GM19395 (cell line): ENCODE measurements around the gene CLIC3.

Source experiments
- ATAC-seq: cut with Tn5 transposase; IDR thresholded peaks from one replicate; pipeline ENCODE4 v1.9.1; 2021; ENCODE audit warnings: mild to moderate bottlenecking, moderate library complexity; ENCODE audit not compliant: unreplicated experiment

CLIC3 gene

GRCh38 chr9:136969774-136970173 is 26.6 kb downstream of the CLIC3 start:
- ATAC-seq = no peak

DNA sequence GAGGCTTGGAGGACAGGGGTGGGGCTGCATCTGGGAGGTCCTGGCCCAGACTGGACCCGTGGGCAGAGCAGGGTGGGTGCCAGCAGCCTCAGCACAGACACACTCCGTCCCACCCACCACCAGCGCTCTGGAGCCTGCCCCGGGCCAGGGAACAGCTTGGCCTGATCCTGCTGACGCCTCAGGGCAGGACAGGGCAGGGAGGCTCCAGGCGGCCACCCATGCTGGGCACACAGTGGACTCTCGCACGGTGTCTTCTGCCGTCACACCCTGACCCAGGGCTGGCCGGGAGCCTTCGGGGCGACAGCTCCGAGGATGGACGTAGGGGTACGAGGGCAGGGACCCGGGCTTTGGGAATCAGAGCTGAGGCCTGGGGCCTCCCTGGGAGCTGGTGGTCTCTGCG is 27.2 kb downstream of the CLIC3 start:
- no peak for ATAC-seq

- ATAC-seq = no peak
Observed at GRCh38 chr9:136968333-136969127, 27.8 kb downstream of the CLIC3 start.

DNA sequence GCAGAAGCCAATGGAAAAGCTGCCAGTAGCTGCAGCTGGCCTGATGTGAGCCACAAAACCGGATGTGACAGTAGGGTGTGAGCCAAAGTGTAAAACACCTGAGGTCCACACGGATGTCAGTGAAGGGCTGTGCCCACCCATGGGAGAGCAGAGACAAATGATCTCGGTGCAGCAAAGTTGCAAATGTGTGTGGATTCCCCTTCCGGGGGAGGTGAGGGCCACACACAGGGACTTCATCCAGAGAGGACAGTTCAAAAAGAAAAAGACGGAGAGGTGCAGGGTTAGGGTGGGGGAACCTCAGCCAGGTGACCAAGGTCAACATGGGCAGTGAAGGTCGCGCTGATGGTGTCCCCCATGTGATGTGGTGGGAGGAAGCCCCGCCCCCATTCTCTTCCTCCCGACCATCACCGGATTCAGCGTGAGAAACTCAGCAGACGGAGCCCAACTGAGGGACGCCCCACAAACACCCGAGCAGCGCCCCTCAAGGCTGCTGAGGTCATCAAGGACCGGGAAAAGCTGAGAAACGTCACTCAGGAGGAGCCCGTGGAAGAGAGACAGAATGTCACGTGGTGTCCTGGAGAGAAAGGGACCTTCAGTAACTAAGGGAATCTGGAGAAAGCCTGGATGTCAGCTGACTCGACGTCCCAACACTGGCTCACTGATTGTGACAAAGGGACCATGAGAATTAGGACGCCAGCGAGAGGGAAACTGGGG is 30.4 kb downstream of the CLIC3 start:
- no peak for ATAC-seq

GRCh38 chr9:136964833-136965422 is 31.4 kb downstream of the CLIC3 start:
- ATAC-seq = no peak

DNA sequence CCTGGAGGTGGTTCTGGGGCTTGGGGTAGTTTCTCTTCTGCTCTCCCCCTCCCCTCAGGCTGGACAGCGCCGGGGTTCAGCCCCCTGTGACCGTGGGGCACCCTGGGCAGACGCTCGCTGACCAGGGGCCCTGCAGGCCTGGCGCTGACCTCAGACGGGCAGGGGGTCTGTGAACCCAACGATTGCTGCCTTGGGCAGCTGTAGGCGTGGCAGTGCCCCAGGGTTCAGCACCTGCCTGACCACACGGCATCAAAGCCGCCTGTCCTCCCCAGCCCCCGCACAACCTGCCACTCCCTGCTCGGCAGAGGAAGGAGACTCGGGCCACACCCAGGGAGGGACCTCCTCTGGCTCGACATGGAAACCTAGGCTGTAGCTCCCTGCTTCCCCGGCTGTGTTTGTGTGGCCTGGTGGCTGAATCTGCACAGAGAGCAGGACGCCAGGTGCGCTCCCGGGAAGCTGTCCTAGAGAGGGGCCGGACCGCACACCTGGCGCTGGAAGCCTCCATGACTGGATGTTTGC is 32.1 kb downstream of the CLIC3 start:
- ATAC-seq = no peak

DNA sequence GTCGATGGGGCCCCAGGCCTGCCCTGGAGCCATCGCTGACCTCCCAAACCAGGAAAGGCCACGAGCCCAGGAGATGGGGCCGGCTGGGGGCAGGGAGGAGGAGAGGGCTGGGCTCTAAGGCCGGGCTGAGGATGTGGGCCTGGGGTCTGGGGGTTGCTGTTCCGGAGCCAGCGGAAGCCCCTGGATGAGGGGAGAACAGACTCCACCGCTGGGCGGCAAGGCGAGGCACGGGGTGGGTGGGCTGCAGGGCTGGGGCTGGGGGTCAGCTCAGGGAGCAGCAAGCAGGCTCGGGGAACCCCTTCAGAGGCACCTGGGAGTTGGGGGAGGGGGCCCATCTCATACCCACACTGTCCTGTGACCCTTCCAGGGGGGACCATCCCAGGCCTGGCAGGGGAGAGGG is 32.6 kb downstream of the CLIC3 start:
- ATAC-seq = no peak

GRCh38 chr9:136963341-136963740 is 33.0 kb downstream of the CLIC3 start:
- no peak for ATAC-seq

DNA sequence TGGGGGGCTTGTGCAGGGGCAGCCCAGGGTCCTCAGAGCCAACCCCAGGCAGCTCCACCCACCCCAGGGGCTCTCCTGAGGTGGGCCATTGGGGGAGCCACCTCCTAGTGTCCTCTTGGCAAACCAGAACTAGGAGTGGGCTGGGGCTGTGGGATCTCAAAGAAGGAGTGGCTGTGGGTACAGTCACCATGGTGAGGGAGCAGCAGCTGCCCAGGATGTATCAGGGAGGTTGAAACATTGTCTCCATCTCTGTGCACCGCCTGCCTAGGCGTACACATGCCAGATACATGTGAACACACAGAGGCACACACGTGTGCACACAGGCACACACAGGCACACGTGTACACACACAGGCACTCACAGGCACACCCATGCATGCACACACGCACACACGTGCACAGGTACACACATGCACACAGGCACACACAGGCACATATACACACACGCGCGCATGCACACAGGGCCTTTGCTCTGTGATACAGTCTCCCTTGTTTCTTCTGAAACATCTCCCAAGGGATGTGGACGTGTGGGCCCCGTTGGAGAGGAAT is 33.6 kb downstream of the CLIC3 start:
- ATAC-seq = no peak

DNA sequence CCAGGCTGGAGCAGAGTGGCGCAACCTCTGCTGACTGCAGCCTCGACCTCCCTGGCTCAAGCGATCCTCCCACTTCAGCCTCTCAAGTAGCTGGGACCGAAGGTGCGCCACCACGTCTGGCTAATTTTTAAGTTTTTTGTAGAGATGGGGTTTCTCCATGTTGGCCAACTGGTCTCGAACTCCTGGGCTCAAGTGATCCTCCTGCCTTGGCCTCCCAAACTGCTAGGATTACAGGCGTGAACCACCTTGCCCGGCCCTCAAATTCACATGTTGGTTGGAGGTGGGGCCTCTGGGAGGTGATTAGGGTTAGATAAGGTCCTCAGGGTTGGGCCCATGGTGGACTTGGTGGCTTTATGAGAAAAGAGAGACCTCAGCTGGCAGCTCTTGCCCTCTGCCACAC is 34.2 kb downstream of the CLIC3 start:
- no peak for ATAC-seq

DNA sequence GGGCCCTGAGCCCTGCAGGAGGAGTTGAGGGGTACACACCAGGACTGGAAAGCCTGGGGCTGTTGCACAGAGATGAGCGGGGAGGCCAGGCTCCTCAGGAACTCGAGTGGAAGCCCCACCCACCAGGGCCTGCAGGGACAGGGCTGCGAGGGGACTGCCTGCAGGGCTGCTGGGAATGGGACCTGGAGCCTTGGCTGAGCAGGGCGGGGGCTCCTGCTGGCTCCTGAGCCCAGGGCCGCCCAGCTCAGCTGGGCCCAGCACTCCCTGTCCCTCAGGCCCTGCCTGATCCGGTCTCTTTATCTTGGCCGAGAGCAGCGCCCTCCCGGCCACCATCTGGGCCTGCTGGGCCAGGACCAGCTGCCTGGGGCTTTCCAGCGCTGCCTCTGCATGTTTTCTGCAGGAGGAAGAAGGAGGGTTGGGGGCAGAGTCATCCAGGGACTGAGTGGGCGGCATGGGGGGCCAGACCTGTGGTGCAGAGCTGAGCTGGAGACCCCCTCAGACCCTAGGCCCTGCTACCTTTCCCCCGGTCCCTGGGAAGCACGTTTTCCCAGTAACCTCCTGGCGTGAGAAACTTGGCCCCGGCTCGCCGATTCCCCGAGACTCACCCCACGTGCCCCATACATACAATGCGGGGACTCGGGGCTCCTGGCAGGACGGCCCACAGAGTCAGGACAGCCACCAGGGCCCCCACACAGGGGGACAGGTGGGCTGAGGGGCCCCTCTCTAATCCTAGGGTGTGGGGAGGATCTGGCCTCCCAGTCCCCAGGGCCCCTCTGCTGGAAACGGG is 34.9 kb downstream of the CLIC3 start:
- no peak for ATAC-seq

GRCh38 chr9:136960938-136961275 is 35.5 kb downstream of the CLIC3 start:
- no peak for ATAC-seq

- ATAC-seq = no peak
Observed at GRCh38 chr9:136960212-136960937, 36.0 kb downstream of the CLIC3 start.

GRCh38 chr9:136958898-136959850 is 37.2 kb downstream of the CLIC3 start:
- no peak for ATAC-seq

DNA sequence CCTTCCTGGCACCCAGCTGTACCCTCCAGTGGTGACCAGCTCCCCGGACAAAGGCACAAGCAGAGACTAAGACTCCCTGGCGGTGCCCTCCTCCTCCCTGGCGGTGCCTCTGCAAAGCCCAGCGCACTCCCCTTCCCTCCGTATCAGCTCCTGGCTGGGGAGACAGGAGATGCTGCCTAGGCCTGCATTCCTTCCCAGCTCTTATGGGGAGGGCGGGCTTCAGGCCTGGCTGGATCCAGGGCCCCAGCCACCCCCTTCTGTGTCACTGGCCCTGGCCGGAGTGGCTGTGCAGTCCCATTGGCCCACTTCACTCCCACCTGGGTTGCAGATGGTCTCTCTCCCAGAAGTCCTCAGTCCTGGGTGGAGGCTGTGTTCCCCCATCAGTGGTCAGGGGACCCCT is 37.9 kb downstream of the CLIC3 start:
- ATAC-seq = no peak

GRCh38 chr9:136957901-136958300 is 38.5 kb downstream of the CLIC3 start:
- ATAC-seq = no peak

DNA sequence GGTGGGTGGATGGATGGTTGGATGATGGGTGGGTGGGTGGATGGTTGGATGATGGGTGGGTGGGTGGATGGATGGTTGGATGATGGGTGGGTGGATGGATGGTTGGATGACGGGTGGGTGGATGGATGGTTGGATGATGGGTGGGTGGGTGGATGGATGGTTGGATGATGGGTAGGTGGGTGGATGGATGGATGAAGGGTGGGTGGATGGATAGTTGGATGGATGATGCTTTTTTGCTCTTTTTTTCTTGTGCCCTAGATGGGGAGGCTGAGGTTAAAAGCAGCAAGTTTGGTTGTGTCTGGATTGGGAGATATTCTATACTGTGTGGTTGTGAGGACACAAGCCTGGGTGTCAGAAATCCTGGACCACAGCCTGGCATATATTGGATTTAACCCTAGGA is 38.9 kb downstream of the CLIC3 start:
- no peak for ATAC-seq

DNA sequence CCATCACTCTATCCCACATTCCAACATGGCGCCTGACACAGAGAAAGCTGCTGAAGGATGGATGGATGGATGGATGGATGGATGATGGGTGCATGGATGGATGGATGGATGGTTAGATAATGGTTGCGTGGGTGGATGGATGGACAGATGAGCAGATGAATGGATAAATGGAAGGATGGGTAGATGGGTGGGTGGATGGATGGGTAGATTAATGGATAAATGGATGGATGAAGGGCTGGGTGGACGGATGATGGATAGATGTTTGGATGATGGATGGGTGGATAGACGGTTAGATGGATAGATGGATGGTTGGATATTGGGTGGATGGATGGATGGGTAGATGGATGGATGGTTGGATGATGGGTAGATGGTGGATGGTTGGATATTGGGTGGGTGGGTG is 39.8 kb downstream of the CLIC3 start:
- no peak for ATAC-seq

DNA sequence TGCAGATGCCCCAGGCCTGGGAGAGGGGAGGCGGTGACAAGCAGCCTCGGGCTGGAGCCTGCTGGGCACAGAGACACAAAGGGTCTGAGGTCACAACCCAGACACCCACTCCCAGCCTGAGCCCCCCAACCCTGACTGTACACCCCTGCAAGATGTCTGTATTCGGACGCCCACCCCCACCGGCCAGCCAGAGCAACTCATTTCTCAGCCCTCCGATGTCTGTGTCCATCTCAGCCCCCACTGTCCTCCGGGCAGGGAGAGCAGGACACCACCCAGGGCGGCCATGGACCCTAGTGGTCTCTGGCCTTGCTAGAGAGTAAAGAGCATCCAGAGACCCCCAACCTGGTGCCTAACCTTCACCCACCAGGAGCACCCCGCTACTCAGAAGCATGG is 40.4 kb downstream of the CLIC3 start:
- no peak for ATAC-seq
